HCT116 (cell line): ENCODE data around the gene RNU1-1. TPM values are rescaled to one million over a fixed set of nuclear protein-coding genes. Genes with fewer than 3 reads are reported as not detected.
"Not testable (repeated sequence)": the region's sequence is repeated elsewhere in the genome, so short reads cannot be mapped to it uniquely, and the experiment has no call there.

Experiments used
- ATAC-seq: fragments of 200-7000 bp; cut with Tn5 transposase; 2 replicates; pipeline ENCODE4 v1.9.1; 2020; ENCODE audit warnings: mild to moderate bottlenecking, moderate library complexity
- BruUV-seq: library from RNA; stranded (reverse); fragments of 400-500 nt; replicated peaks from 2 replicates; lab custom pipeline; 2021; lab: Mats Ljungman, UMichigan
- CTCF ChIA-PET: fragments of 300-600 bp; sonication (Branson Sonifier 250); formaldehyde crosslinking; loops from one replicate; lab custom pipeline; 2021; ENCODE audit warnings: antibody characterized with exemption; lab: Charles Lee
- POLR2A ChIA-PET: fragments of 300-600, 350-600 bp; sonication (Branson Sonifier 250); formaldehyde crosslinking; loops from one replicate; lab custom pipeline; 2021; ENCODE audit warnings: antibody characterized with exemption; lab: Charles Lee
- RAD21 ChIA-PET, 2 experiments: fragments of 300-600 bp; sonication (Branson Sonifier 250); formaldehyde crosslinking; loops; one replicate each; lab custom pipeline; 2023; ENCODE audit warnings: low total read pairs in 2 of 2; ENCODE audit not compliant: uncharacterized antibody in 2 of 2, unreplicated experiment in 2 of 2, low non-redundant PET in 1 of 2; lab: Charles Lee
- DNase-seq: peaks from one replicate; pipeline ENCODE4 v3.0.0-alpha.2; 2010; ENCODE audit warnings: low read depth, low spot score
- H2AFZ ChIP-seq: fragments of 200-600 bp; shearing (Covaris generic), sonication (generic); 2 replicates; pipeline ENCODE4 v1.6.1; 2017; ENCODE audit warnings: low read depth, mixed run types, mixed read lengths, antibody characterized with exemption, low read length; ENCODE audit not compliant: poor library complexity, severe bottlenecking
- H3K27ac ChIP-seq: 2 replicates; pipeline ENCODE4 v1.5.1; 2012; ENCODE audit warnings: low read depth, low read length
- H3K27me3 ChIP-seq: fragments of 200-600 bp; sonication (generic); 2 replicates; pipeline ENCODE4 v1.6.1; 2016; ENCODE audit warnings: mixed run types, low read length, mixed read lengths; ENCODE audit not compliant: insufficient read depth
- H3K36me3 ChIP-seq, 2 experiments: fragments of 200-500 bp in 1 of 2; fragments of 200-600 bp in 1 of 2; sonication (Bioruptor generic) in 1 of 2; sonication (generic) in 1 of 2; 2 replicates each; pipeline versions ENCODE4 v1.5.1 to v1.6.1; 2014 to 2016; ENCODE audit warnings: low read length in 2 of 2, inconsistent platforms in 1 of 2, mixed read lengths in 1 of 2, mixed run types in 1 of 2; ENCODE audit not compliant: insufficient read depth in 2 of 2, control insufficient read depth in 1 of 2
- H3K4me1 ChIP-seq, 2 experiments: fragments of 200-600 bp in 1 of 2; sonication (generic) in 1 of 2; 2 replicates each; pipeline versions ENCODE4 v1.5.1 to v1.6.1; 2012 to 2017; ENCODE audit warnings: low read length in 2 of 2, inconsistent platforms in 1 of 2, mild to moderate bottlenecking in 1 of 2, mixed read lengths in 1 of 2, mixed run types in 1 of 2, moderate library complexity in 1 of 2; ENCODE audit not compliant: insufficient read depth in 2 of 2, control insufficient read depth in 1 of 2
- H3K4me2 ChIP-seq: fragments of 200-600 bp; sonication (generic); 2 replicates; pipeline ENCODE4 v1.6.1; 2017; ENCODE audit warnings: mixed run types, low read length, mixed read lengths
- H3K4me3 ChIP-seq, 2 experiments: fragments of 200-600 bp in 1 of 2; sonication (generic) in 1 of 2; replicated peaks in 1 of 2; 2 replicates each; pipeline ENCODE4 v1.5.1; 2011 to 2016; ENCODE audit warnings: low read length in 2 of 2, control low read depth in 1 of 2, low read depth in 1 of 2, mild to moderate bottlenecking in 1 of 2, mixed read lengths in 1 of 2, mixed run types in 1 of 2
- H3K79me2 ChIP-seq: fragments of 200-600 bp; sonication (generic); 2 replicates; pipeline ENCODE4 v1.6.1; 2017; ENCODE audit warnings: mild to moderate bottlenecking, mixed run types, low read length, moderate library complexity, mixed read lengths; ENCODE audit not compliant: insufficient read depth
- H3K9ac ChIP-seq: fragments of 200-600 bp; sonication (generic); 2 replicates; pipeline ENCODE4 v1.6.1; 2016; ENCODE audit warnings: low read length, mixed read lengths
- H3K9me2 ChIP-seq: fragments of 200-600 bp; sonication (generic), shearing (Covaris generic); 2 replicates; pipeline ENCODE4 v1.6.1; 2017; ENCODE audit warnings: mixed run types, mild to moderate bottlenecking, moderate library complexity; ENCODE audit not compliant: insufficient read depth
- H3K9me3 ChIP-seq, 2 experiments: fragments of 200-500 bp in 1 of 2; fragments of 200-600 bp in 1 of 2; sonication (Bioruptor generic) in 1 of 2; sonication (generic) in 1 of 2; 2 replicates each; pipeline ENCODE4 v1.6.1; 2014 to 2017; ENCODE audit warnings: low read length in 2 of 2, mixed read lengths in 2 of 2, inconsistent platforms in 1 of 2, low read depth in 1 of 2, mild to moderate bottlenecking in 1 of 2, mixed run types in 1 of 2, moderate library complexity in 1 of 2; ENCODE audit not compliant: control insufficient read depth in 1 of 2, insufficient read depth in 1 of 2
- H4K20me1 ChIP-seq: fragments of 200-600 bp; sonication (generic), shearing (Covaris generic); 2 replicates; pipeline ENCODE4 v1.6.1; 2017; ENCODE audit warnings: mixed run types, mild to moderate bottlenecking, moderate library complexity; ENCODE audit not compliant: insufficient read depth
- ATF3 ChIP-seq: IDR thresholded peaks from 2 replicates; pipeline ENCODE4 v1.6.1; 2012
- CEBPB ChIP-seq: IDR thresholded peaks from 2 replicates; pipeline ENCODE4 v1.6.1; 2012; ENCODE audit warnings: low read depth
- CTCF ChIP-seq, 3 experiments: fragments of 200-600 bp in 1 of 3; sonication (generic) in 1 of 3; IDR thresholded peaks in 2 of 3; conservative IDR thresholded peaks in 1 of 3; 2 replicates each; pipeline ENCODE4 v1.5.1; 2012 to 2017; ENCODE audit warnings: low read depth in 2 of 3, low read length in 2 of 3, antibody characterized with exemption in 1 of 3, borderline replicate concordance in 1 of 3, control low read depth in 1 of 3, mild to moderate bottlenecking in 1 of 3, mixed read lengths in 1 of 3, mixed run types in 1 of 3, moderate library complexity in 1 of 3; ENCODE audit not compliant: insufficient read depth in 1 of 3
- EGR1 ChIP-seq: IDR thresholded peaks from 2 replicates; pipeline ENCODE4 v1.6.1; 2012; ENCODE audit warnings: low read depth
- TCF7L2 ChIP-seq: IDR thresholded peaks from 2 replicates; pipeline ENCODE4 v1.7.0; 2011; ENCODE audit warnings: borderline replicate concordance, inconsistent platforms; ENCODE audit not compliant: insufficient read depth, insufficient read length; ENCODE audit errors: extremely low read depth
- ZBTB33 ChIP-seq: IDR thresholded peaks from 2 replicates; pipeline ENCODE4 v1.6.1; 2011; ENCODE audit warnings: mild to moderate bottlenecking, low read length, moderate library complexity; ENCODE audit not compliant: insufficient replicate concordance; ENCODE audit errors: extremely low read depth
- intact Hi-C: fragments of 100-400 bp; cut with micrococcal nuclease; formaldehyde crosslinking; loops from 2 replicates; pipeline ENCODE4 v1.10.0; 2022
- total RNA-seq: library from RNA; stranded (reverse); gene quantifications from one replicate; pipeline ENCODE4 v1.2.1, GENCODE V29; 2021; ENCODE audit not compliant: unreplicated experiment

The RNU1-1 gene
- total RNA-seq, 1 experiment from 2014 or later: 1,685 TPM

- H3K79me2 ChIP-seq: no peaks in the 10 kb centered on the region
- peaks cover 0 to 7% of the 10 kb centered on the region in 2 experiments; a peak in 1 of 4 replicates for H3K9me3 ChIP-seq
- BruUV-seq: no TSS peak
- ChIA-PET RAD21 (no interaction called here), CTCF (no interaction called here), POLR2A (no interaction called here)
- no peaks in the 10 kb centered on the region for H3K27me3 ChIP-seq
- peaks cover 7 to 13% of the 10 kb centered on the region in 2 experiments for H3K4me1 ChIP-seq
- H3K9me2 ChIP-seq: no peaks in the 10 kb centered on the region
- no peak for TF ChIP-seq ZBTB33
- no peak for TF ChIP-seq CTCF (IDR thresholded peaks at IDR 0.05 in 2 of 3, conservative IDR thresholded peaks at IDR 0.05 in 1 of 3; ENCODE audit: borderline replicate concordance in 1 of 3, insufficient read depth in 1 of 3, low read depth in 2 of 3, low read length in 2 of 3)
- no peak for TF ChIP-seq EGR1
- TF ChIP-seq ATF3: no peak
- no peak for TF ChIP-seq TCF7L2
- TF ChIP-seq CEBPB: no peak
- no peak overlapping the region for H3K9ac ChIP-seq
- no peak overlapping the region for H3K27ac ChIP-seq
- no peak overlapping the region for H3K4me3 ChIP-seq
- no peaks in the 10 kb centered on the region for H3K36me3 ChIP-seq
- no peak overlapping the region for H3K4me2 ChIP-seq
- H2AFZ ChIP-seq: no peak overlapping the region
- H4K20me1 ChIP-seq: no peaks in the 10 kb centered on the region
- intact Hi-C loops: no loop called here
- DNase-seq: no peak
- no peak for ATAC-seq
These were observed 10.6 kb downstream of the RNU1-1 start for GRCh38 chr1:16503494-16503893.

GRCh38 chr1:16501446-16501845, 12.6 kb downstream of the RNU1-1 start:
- H3K9me2 ChIP-seq: not testable (repeated sequence)

GRCh38 chr1:16500975-16501374, 13.1 kb downstream of the RNU1-1 start:
- H3K27ac ChIP-seq, RAD21 ChIA-PET, H3K9me3 ChIP-seq, H3K79me2 ChIP-seq, ATAC-seq, POLR2A ChIA-PET, DNase-seq, H3K4me3 ChIP-seq, H4K20me1 ChIP-seq, H3K4me2 ChIP-seq, H3K36me3 ChIP-seq, H2AFZ ChIP-seq, H3K27me3 ChIP-seq, BruUV-seq, intact Hi-C loops, H3K9ac ChIP-seq, H3K9me2 ChIP-seq, CTCF ChIA-PET: not testable (repeated sequence)
- H3K4me1 ChIP-seq: peaks cover 7 to 22% of the 10 kb centered on the region in 2 experiments

More at GRCh38 chr1:16501446-16501845, 12.6 kb downstream of the RNU1-1 start:
- RAD21 ChIA-PET, H3K4me2 ChIP-seq, H3K27me3 ChIP-seq, H3K9me3 ChIP-seq, H3K36me3 ChIP-seq, CTCF ChIA-PET, H3K79me2 ChIP-seq, H3K4me3 ChIP-seq, BruUV-seq, DNase-seq, H2AFZ ChIP-seq, H4K20me1 ChIP-seq, H3K9ac ChIP-seq, POLR2A ChIA-PET, H3K27ac ChIP-seq, ATAC-seq, intact Hi-C loops: not testable (repeated sequence)
- peaks cover 7 to 22% of the 10 kb centered on the region in 2 experiments for H3K4me1 ChIP-seq
